Sigmoid colon (tissue), 3 donors: ENCODE data around the gene CA6.

Experiments used
- CTCF ChIP-seq, 4 experiments: fragments of 450-650 bp in 3 of 4; fragments of 200-600 bp in 1 of 4; IDR thresholded peaks; one replicate each; pipeline ENCODE4 v1.5.1; 2016 to 2019; ENCODE audit warnings: antibody characterized with exemption in 4 of 4, mild to moderate bottlenecking in 3 of 4, moderate library complexity in 2 of 4
- POLR2A ChIP-seq, 2 donors: fragments of 450-650 bp; IDR thresholded peaks; one replicate each; pipeline ENCODE4 v1.6.1; 2016; ENCODE audit warnings: antibody characterized with exemption in 2 of 2, mild to moderate bottlenecking in 2 of 2, moderate library complexity in 2 of 2

GRCh38 chr1:9008236-9008635 lies 62.6 kb downstream of the CA6 start:
- TF ChIP-seq CTCF (IDR thresholded peaks at IDR 0.05) (no peak), POLR2A (IDR thresholded peaks at IDR 0.05) (no peak)
